Testis (tissue), 3 donors: ENCODE measurements around the gene ANKRD2. TPM values are rescaled to one million over a fixed set of nuclear protein-coding genes. Genes with fewer than 3 reads are reported as not detected.

Source experiments
- DNase-seq: peaks from one replicate; pipeline ENCODE4 v3.0.0-alpha.2; 2019
- H3K27ac ChIP-seq, 2 donors: fragments of 200-600 bp; sonication (generic); one replicate each; pipeline ENCODE4 v1.5.1; 2019
- H3K27me3 ChIP-seq: fragments of 200-600 bp; sonication (generic); one replicate; pipeline ENCODE4 v1.5.1; 2019
- H3K36me3 ChIP-seq: fragments of 200-600 bp; sonication (generic); one replicate; pipeline ENCODE4 v1.5.1; 2017; ENCODE audit warnings: low read depth; ENCODE audit errors: missing control alignments
- H3K4me1 ChIP-seq: fragments of 200-600 bp; sonication (generic); one replicate; pipeline ENCODE4 v1.5.1; 2019
- H3K4me3 ChIP-seq, 2 donors: fragments of 200-600 bp; sonication (generic); one replicate each; pipeline ENCODE4 v1.5.1; 2017 to 2019
- H3K9me3 ChIP-seq: fragments of 200-600 bp; sonication (generic); one replicate; pipeline ENCODE4 v1.5.1; 2017
- POLR2A ChIP-seq: fragments of 450-650 bp; IDR thresholded peaks from one replicate; pipeline ENCODE4 v1.6.1; 2017; ENCODE audit warnings: antibody characterized with exemption, mild to moderate bottlenecking, moderate library complexity
- WGBS, 2 donors: methylation state at CpG; one replicate each; pipeline ENCODE4 v1.1.5; 2018; 5-methylcytosine and 5-hydroxymethylcytosine counted together
- intact Hi-C: fragments of 100-400 bp; cut with DNase I; formaldehyde crosslinking; loops from one replicate; pipeline ENCODE4 v1.15.1; 2023; ENCODE audit warnings: low total_unique reads
- polyA plus RNA-seq: library from polyadenylated mRNA; stranded (reverse); fragments of 350-450 nt; fragmentation: Illumina TruSeq; extraction: RNeasy Lipid Tissue Mini Kit (QIAGEN cat#74804); gene quantifications from one replicate; pipeline ENCODE4 v1.2.3, GENCODE V29; 2014; ENCODE audit warnings: low read depth, low replicate concordance; ENCODE audit not compliant: insufficient read depth
- total RNA-seq, 2 donors: library from RNA; depleted of rRNA; stranded (reverse); fragments of >200 nt; gene quantifications; one replicate each; pipeline ENCODE4 v1.2.3, GENCODE V29; 2016
- TF ChIP-seq, protein P1 (sequence below), 3 experiments: fragments of 450-650 bp in 2 of 3; fragments of 200-600 bp in 1 of 3; sonication (generic) in 1 of 3; IDR thresholded peaks; one replicate each; pipeline ENCODE4 v1.5.1; 2016 to 2019; ENCODE audit warnings: antibody characterized with exemption in 3 of 3, mild to moderate bottlenecking in 2 of 3, moderate library complexity in 1 of 3

The ANKRD2 gene
- total and polyA plus RNA-seq, 3 donors from 2014 or later: 0.43 to 3.5 (median 1.9) TPM

DNA sequence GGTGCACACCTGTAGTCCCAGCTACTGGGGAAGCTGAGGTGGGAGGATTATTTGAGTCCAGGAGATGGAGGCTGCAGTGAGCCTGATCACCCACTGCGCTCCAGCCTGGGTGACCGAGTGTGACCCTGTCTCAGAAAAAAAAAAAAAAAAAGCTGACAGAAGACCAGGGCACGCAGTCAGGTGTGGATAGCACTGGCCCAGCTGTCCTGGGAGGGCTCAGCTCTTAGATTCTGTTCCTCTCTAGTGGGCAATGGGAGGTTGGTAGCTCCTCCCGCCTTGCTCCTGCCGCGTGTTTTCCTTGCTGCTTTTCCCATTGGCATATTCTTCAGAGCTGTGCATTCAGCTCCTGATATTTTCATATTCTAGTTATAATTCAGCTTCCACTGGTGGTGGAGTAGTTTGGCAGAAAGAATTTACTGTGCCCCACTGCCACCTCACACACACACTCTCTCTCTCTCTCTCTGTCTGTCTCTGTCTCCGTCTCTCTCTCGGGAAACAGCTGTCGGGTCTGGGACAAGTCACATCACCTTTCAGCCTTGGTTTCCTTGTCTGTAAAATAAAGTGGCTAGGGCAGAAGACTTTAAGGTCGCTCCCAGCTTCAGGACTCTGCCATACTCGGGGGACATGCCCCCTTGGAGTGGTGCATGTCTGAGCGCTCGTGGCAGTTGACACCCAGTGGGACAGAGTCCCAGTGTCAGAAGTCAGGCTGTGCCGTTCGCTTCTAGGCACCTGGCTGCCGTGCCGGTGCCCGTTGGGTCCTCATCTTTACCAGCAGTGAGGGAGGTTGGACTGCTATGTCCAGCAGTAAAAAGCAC is 25.9 kb upstream of the ANKRD2 start:
- 73 to 84% methylated on average over 18 of the region's 18 CpGs for WGBS, 2 donors
- no peaks in the 10 kb centered on the region for H3K27me3 ChIP-seq

DNA sequence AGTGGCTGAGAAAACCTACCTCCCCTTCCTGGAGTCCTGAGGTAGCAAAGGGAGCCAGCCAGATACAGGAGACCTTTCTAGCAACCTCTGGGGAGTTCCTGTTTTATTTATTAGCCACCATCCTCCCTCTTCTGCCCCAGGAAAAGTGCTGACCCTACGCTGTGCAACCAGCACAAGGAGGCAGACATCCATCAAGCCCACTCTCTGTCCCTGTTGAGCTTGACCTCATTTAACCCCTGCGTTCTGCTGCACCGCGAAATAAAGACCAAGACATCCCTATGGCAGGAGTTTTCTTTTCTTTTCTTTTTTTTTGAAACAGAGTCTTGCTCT is 25.3 kb upstream of the ANKRD2 start:
- peaks cover 48% of the 10 kb centered on the region for H3K4me1 ChIP-seq
- no peak overlapping the region for H3K4me3 ChIP-seq
- no peaks in the 10 kb centered on the region for H3K27me3 ChIP-seq
- 40 to 79% methylated on average over 4 of the region's 4 CpGs for WGBS, 2 donors
- no peak for DNase-seq
- no peaks in the 10 kb centered on the region for H3K36me3 ChIP-seq
- H3K9me3 ChIP-seq: no peaks in the 10 kb centered on the region
- intact Hi-C loops: loop anchor here (10.0 kb wide), 1 partner anchor 82 kb away; no protein-coding TSS in a partner anchor
- no peak overlapping the region for H3K27ac ChIP-seq
- no peak for TF ChIP-seq POLR2A
- TF ChIP-seq, protein P1, sequence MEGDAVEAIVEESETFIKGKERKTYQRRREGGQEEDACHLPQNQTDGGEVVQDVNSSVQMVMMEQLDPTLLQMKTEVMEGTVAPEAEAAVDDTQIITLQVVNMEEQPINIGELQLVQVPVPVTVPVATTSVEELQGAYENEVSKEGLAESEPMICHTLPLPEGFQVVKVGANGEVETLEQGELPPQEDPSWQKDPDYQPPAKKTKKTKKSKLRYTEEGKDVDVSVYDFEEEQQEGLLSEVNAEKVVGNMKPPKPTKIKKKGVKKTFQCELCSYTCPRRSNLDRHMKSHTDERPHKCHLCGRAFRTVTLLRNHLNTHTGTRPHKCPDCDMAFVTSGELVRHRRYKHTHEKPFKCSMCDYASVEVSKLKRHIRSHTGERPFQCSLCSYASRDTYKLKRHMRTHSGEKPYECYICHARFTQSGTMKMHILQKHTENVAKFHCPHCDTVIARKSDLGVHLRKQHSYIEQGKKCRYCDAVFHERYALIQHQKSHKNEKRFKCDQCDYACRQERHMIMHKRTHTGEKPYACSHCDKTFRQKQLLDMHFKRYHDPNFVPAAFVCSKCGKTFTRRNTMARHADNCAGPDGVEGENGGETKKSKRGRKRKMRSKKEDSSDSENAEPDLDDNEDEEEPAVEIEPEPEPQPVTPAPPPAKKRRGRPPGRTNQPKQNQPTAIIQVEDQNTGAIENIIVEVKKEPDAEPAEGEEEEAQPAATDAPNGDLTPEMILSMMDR (IDR thresholded peaks at IDR 0.05): no peak

More for the DNA sequence above, 25.9 kb upstream of the ANKRD2 start:
- Histone ChIP-seq H3K27ac (no peak overlapping the region), H3K9me3 (no peaks in the 10 kb centered on the region), H3K4me3 (no peak overlapping the region), H3K36me3 (no peaks in the 10 kb centered on the region), H3K4me1 (peaks cover 53% of the 10 kb centered on the region)
- no peak for DNase-seq
- intact Hi-C loops: loop anchor here (10.0 kb wide), 1 partner anchor 82 kb away; no protein-coding TSS in a partner anchor
- TF ChIP-seq POLR2A: no peak
- TF ChIP-seq, protein P1 (IDR thresholded peaks at IDR 0.05): no peak

DNA sequence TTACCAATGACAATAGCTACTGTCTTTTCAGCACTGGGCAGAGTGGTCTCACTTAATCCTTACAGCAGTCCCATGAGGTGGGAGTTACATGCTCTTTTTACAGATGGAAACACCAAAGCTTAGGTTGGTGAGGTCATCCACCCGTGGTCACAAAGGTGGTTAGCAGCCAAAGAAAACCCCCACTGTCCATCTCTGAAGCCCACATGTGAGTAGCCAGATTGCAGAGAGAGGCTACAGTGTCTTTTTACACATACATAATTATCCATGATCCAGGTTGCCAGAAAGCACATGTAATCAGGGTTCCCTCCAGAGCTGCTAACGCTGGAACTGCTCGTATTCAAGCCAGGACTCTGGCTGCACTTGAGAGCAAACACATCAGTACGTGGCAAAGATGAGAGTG is 24.6 kb upstream of the ANKRD2 start:
- H3K4me1 ChIP-seq: peaks cover 41% of the 10 kb centered on the region
- H3K27ac ChIP-seq: no peak overlapping the region
- no peak for DNase-seq
- no peak overlapping the region for H3K4me3 ChIP-seq
- TF ChIP-seq, protein P1 (IDR thresholded peaks at IDR 0.05): no peak
- no peak for TF ChIP-seq POLR2A
- no peaks in the 10 kb centered on the region for H3K27me3 ChIP-seq
- H3K36me3 ChIP-seq: no peaks in the 10 kb centered on the region
- 45 to 53% methylated on average over 4 of the region's 4 CpGs for WGBS, 2 donors
- H3K9me3 ChIP-seq: no peaks in the 10 kb centered on the region
- intact Hi-C loops: loop anchor here (10.0 kb wide), 1 partner anchor 83 kb away; no protein-coding TSS in a partner anchor

DNA sequence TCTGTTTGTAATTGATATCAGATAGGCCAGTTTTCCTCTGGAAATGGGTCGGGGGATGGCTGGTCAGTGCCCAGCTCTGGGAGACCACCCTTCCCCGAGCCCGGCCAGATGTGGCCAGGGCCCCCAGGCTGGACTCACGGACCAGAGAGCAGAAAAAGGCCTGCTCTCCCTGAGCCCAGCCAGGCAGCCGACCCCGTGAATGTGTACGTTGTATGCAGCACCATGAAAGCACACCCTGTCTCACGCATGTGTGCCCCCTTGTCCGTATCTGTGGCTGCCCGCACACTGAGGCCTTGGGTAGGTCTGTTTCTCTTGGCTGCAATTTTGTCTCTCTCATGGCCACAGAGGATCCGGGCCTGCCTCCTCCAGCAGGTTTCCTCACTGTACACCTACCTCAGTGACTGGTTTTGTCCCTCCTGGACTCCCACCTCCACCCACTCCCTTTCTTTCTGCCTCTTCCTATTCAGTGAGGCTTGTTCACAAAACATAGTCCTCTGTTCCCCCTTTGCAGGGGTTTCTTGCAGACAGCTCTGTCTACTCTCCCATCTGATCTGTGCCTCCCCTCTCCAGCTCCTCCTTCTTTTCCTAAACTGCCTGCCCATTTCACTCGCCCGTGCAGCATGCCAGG is 23.6 kb upstream of the ANKRD2 start:
- peaks cover 43% of the 10 kb centered on the region for H3K4me1 ChIP-seq
- no peak overlapping the region for H3K4me3 ChIP-seq
- intact Hi-C loops: loop anchor here (10.0 kb wide), 1 partner anchor 84 kb away; no protein-coding TSS in a partner anchor
- no peaks in the 10 kb centered on the region for H3K27me3 ChIP-seq
- no peaks in the 10 kb centered on the region for H3K9me3 ChIP-seq
- H3K27ac ChIP-seq: peak overlapping the region in 1 of 2 donors; percentile 83
- no peaks in the 10 kb centered on the region for H3K36me3 ChIP-seq
- TF ChIP-seq, protein P1 (IDR thresholded peaks at IDR 0.05): no peak
- no peak for TF ChIP-seq POLR2A
- DNase-seq: no peak
- 65 to 75% methylated on average over 13 of the region's 13 CpGs for WGBS, 2 donors
